ENCODE measurements around the gene GBGT1. TPM values are rescaled to one million over a fixed set of nuclear protein-coding genes. Genes with fewer than 3 reads are reported as not detected.

Gene GBGT1
- polyA plus RNA-seq, 12 donors: 2.9 to 6.2 (median 3.5) TPM; not detected in 2

- DNase-seq: no peak
These were observed 48.7 kb downstream of the GBGT1 start for GRCh38 chr9:133114886-133115603.

- DNase-seq: peak; percentile 32
These were observed 49.5 kb downstream of the GBGT1 start for GRCh38 chr9:133113949-133114885.

DNA sequence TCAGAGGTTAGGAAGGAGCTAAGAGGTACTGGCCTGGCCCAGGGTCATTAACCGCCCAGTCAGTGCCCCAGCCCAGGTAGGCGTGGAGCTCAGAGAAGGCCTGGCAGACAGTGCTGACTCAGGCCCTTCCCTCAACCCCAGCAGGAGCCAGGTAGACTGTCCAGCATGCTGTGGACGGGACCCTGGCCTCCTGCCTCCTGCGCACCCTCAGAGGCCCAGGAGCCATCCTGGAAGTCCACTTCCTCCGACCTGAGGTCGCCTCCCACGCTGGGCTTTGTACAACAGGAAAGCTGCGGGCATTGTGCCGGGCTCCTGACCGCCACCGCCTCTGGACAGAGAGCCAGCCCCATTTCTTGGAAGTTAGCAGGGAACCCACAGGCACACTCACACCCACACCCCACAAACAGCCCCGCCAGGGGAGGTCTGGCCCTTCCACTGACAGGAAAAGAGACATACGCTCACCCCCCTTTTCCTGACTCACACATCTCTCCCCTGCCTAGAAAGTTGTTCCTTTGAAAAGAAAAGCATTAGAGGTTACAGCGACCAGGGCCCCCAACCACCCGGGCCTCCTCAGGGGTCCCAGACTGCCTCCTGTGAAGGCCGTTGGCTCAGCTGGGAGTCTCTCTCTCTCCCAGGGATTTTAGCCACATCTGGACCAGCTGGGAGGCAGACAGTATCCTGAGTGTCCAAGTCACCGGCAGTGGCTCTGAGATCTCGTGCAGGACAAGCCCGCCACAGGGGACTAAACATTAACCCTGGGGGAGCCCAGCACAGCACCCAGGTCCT, 50.4 kb downstream of the GBGT1 start:
- no peak for DNase-seq

DNA sequence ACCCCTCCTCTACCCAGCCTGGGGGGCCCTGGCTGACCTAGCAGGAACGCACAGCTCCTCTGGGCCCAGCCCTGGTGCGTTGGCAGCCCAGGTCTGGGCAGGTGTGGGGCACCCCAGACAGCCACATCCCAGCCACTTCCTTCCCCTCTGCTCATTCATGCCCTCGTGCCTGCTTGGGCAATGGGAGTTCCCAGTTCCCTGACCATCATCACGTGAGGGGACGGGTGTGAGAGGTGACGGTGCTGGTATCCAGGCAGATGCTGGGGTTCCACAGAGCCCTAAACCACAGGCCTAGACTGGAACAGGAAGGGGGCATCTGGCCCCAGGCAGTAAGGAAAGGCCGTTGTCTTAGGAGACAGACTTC, 51.1 kb downstream of the GBGT1 start:
- DNase-seq: peak; percentile 29

DNA sequence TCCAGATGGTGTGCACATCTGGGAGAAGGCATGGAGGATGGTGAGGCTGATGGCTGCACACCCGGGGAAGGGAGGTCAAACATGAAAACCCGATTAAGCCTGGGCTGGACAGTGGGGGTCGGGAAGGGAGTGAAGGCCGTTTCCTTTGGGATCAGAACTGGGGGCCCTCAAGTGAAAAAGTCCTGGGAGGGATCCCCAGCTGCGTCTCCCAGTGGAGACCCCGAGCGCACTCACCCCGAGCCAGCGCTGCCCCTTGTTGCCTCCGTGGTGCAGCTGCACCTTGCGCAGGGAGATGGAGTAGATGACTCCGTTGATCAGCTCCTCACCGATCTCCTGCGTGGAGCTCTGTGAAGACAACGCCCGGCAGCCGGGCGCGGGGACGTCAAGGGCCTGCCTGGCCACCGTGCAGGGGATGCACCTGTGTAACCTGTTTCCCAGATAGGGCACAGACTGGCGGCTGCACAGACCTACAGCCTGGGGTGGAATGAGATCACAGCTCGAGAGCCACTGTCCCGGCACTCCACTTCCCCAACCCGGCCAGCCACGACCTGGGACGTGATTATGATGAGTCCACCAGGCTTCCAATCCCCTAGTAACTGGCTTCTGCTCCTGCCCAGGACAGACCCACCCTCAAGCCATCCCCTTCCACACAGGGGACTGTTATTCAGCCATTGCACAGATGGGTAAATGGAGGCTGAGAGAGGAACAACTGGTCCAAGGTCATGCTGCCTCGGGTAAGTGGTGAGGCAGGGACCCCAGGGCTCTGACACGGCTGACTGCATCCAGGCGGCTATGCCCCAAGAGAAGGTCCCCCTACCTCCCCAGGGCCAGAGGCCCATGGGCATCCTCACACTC, 51.7 kb downstream of the GBGT1 start:
- no peak for DNase-seq

DNA sequence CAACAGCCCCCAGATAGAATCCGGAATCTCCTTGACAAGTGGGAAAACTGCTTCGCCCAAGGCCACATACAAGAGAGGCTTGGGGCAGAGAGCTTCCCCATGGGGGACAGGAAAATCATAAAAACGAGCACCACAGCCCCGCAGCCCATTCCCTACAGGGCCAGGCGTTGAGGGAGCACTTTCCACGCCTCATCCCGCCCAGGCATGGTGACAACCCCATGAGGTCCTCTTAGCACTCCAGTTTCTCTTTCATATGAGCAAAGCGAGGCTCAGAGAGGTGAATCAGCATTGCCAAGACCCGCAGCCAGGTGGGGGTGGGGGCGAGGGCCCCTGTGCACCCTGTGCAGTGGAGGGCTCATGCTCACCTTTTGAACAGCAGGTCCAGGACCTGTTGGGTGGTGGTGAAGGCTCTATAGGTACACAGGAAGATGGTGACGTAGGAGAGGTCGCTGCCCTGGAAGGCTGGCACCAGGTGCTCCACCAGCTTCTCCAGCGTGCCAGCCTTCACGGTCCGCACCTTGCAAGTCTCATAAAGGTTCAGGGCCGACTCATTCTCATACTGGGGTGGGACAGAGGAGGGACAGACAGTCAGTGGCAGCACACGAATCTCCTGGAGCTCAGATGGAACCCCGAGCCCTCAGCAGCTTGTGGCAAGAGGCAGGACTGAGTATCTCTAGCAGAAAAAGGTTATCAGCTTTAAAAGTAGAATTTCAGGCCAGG, 53.6 kb downstream of the GBGT1 start:
- DNase-seq: no peak

DNA sequence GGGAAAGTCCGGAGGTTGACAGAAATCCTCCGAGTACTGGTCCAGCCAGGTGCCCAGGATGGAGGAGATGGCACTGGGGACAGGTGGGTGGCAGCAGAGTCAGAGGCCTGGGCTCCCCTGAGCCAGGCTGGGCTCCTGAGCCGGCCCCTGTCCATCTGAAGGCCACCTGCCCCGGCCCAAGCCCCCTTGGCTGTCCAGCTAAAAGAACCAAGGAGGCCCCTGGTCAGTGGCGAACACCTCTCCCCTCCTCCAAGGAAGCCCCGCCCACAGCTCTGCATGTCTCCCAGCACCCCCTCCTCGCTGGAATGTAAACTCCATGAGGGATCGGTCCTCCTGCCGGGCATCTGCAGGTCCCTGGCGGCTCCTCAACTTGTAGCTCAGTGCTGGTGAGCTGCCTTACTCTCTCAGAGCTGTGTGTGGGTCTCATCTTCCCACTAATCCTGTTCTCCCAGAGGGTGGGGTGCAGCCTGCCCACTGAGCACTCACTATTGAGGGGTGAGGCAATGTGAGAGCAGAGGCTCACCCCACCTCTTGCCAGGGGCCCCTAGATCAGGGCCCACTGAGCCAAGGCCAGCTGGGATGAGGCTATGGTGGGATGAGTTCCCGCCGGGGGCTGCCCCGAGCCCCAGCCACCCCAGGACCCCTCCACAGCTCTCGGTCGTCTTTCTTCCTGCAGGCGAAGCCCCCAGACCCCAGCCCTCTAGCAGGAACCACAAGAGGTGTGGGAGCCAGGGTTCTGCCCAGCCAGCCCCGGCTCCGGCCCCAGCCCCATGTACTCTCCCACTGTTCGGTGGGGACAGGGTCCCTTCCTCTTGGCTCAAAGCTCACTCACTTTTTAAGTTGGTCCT, 54.7 kb downstream of the GBGT1 start:
- no peak for DNase-seq

DNA sequence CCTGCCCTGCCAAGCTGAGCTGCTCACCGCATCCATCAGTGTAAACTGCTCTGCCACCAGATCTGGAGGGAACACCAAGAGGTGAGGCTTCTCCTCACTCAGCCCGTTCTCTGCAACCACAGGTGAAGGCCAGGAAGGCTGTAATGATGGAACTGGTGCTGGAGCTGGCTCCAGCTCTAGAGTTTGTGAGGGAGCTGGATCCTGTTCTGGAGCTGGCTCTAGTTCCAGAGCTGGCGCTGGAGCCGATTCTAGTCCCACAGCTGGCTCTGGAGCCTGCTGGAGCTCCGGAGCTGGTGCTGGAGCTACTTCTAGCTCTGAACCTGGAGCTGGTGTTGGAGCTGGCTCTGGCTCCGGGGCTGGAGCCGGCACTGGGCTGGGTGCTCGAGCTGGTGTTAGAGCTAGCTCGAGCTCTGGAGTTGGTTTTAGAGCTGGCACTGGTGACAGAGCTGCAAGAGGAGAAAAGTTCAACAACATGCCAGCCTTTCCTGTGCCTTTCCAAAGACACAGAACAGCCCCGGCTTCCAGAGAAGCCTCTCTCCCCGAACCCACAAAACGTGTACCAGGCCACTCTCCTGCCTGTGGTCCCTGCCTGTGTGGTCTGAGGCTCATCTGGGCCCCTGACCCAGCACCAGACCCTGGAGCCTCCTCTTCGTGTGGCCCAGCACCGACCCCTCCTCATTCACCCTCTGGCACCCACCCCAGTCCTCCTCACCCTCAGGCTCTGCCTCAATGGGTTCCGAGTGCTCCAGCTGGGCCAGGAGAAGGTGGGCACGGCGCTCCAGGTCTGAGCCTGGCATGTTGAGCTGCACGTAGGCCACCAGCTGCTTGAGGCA, 55.5 kb downstream of the GBGT1 start:
- DNase-seq: no peak

DNA sequence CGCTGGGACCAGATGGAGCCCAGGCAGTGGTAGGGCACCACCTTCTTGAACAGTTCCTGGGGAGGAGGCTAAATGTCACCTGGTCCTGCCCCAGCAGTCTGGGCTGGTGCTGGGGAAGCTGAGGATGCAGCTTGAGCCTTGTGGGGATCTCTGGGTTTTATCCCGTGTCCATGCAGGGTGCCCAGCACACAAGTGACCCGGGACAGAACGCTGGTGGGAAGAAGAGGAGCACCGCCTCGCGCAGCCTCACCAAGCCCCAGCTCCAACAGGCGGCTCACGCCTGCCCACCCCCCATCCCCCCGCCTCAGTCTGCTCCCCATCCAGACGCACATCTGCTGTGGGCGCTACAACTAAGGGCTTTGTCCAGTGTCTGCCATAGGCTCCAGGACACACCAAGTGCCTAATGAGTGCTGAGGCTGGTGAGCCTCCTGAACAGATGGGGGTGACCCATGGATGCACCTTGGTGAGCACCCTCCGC, 56.4 kb downstream of the GBGT1 start:
- no peak for DNase-seq

DNA sequence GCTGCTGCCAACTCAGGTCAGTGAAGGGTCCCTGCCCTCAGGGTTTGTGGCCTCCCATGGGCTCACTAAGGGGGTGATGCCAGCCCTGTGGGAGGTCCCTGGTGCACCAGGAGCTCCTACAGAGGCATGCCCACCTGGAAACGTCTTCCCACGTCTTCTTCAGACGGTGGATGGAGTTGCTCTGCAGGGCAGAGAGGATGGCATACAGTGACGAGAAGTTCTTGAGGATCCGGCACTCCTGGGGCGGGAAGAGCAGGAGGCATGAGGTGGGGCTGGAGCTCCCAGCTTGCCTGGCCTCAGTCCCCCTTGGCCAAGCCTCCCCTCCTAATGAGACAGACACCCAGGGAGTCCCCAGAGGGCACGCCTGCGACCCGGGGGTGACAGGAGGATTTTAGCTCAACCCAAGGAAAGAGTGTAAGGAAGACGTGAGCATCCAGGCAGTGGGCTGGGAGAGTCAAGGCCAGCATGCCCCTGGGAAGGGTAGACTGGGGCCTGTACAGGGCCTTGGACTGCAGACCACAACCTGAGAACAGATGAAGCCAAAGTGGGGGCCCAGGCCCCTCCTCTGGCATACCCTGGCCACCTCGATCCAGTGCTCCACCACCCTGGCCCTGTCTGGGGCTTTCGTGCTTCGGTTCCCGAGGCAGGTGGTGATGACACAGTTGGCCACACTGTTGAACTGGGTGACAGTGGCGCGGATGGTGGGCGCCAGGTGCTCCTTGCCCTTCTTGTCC, 57.0 kb downstream of the GBGT1 start:
- DNase-seq: no peak

DNA sequence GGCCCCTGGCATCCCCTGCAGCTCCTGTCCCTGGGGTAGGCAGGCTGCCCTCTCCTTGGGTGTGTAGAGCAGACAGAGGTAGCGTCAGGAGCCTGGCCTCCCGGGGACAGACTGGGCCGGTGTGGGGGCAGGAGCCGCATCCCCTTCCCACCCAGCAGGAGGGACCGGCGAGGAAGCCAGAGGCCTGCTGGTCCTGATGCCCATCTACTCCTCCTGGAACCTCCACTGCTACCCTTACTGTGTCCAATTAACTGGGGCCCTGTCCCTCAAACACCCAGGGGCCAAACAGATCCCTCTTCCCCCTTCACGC, 58.3 kb downstream of the GBGT1 start:
- no peak for DNase-seq

- no peak for DNase-seq
These were observed 58.8 kb downstream of the GBGT1 start for GRCh38 chr9:133104718-133105460.

DNA sequence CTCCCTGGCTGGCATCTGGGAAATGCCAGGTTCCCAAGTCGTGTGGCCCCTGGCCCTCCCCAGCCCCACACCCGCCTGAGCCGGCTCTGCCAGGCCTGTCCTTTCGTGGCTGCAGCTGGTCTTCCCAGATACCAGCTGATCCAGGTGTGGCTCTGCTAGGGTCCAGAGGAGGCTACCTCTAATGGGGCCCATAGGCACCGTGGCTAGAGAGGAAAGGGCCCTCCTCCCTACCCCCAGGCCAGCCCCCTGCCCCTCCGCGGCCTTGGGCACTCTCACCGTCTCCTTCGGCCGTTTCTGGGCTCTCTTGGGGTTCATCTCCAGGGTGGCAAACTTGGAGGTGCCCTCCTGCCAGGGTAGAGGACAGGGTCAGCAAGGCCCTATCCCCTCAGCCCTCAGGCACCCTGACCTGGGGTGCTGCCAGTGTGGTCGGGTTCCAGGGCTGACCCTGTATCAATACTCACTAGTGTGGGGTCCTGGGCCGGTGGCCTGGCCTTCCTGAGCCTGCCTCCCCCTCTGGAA, 59.7 kb downstream of the GBGT1 start:
- DNase-seq: no peak

- peak; percentile 42 for DNase-seq
These were observed 60.3 kb downstream of the GBGT1 start for GRCh38 chr9:133103183-133103986.

Measured in muscle of arm (tissue), 12 donors.